ENCODE measurements around the gene TMEM269.

Gene TMEM269

DNA sequence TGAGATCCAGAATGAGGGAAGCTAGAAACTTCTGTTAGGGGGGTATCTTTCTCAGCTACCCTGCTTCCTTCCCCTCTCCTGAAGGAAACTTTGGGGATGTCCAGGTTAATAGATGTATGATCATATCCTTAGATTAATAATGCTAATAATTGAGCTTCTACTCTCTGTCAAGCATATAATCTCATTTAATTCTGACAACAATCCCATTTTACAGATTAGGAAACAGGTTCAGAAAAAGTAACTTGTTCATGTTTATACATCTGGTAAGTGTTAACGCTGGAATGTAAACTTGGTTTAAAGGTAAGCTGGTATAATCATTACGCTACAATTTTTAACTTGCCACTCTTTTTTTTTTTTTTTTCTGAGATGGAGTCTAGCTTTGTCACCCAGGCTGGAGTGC lies 1.7 kb upstream of the TMEM269 start:
- no CpG with 5 or more reads among the region's 2 CpGs for WGBS, 2 donors (ENCODE audit: extremely low coverage in 2 of 2, insufficient read length in 2 of 2, insufficient replicate concordance in 1 of 2)

DNA sequence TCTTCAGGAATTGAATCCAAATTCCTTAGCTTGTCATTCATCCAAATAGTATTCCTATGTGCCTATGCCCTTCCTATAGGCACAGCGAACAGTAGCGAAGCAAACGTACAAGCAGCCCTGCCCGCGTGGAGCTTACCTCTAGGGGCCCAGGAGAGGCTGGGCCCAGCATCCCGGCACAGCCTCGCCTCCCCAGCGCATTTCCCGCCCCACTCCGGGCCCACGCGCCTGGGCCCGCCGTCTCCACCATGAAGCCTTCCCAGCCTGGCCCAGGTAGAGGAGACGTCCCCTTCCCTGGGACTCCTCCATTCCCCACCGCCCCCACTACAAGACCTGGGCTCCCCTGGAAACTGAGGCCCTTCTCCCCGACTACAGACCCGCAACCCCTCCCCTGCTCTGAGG lies 245 bp upstream of the TMEM269 start:
- Histone ChIP-seq H2BK5ac (ENCODE audit: low read length) (peak overlapping the region; percentile 78), H3K9ac (ENCODE audit: low read depth, low read length, poor library complexity) (no peak overlapping the region), H3K27ac (replicated peaks; ENCODE audit: low read length) (no peak overlapping the region), H3K4ac (ENCODE audit: low read length) (no peak overlapping the region), H4K8ac (ENCODE audit: low read depth, low read length) (no peak overlapping the region), H3K27me3 (ENCODE audit: control insufficient read depth in 3 of 3, insufficient read depth in 3 of 3, low read depth in 1 of 3, low read length in 3 of 3) (peaks cover 0 to 2% (median 0%) of the 10 kb centered on the region in 3 experiments), H3K23ac (ENCODE audit: low read depth, low read length, poor library complexity) (no peak overlapping the region), H3K4me1 (ENCODE audit: control insufficient read depth in 2 of 2, insufficient read depth in 1 of 2, low read depth in 1 of 2, low read length in 2 of 2) (peaks cover 0 to 2% of the 10 kb centered on the region in 2 donors), H2BK120ac (ENCODE audit: low read depth, low read length) (no peak overlapping the region), H3K36me3 (replicated peaks in 1 of 2; ENCODE audit: control insufficient read depth in 2 of 2, insufficient read depth in 2 of 2, low read length in 2 of 2) (peaks cover 9 to 47% of the 10 kb centered on the region in 2 donors), H3K14ac (ENCODE audit: low read length) (peak overlapping the region; percentile 17), H2BK12ac (ENCODE audit: low read length) (no peak overlapping the region), H2AK5ac (ENCODE audit: low read depth, low read length) (peak overlapping the region; percentile 61), H2AFZ (ENCODE audit: low read length) (no peak overlapping the region), H4K91ac (ENCODE audit: low read depth, low read length, poor library complexity) (no peak overlapping the region), H3K79me1 (ENCODE audit: low read depth, low read length) (no peaks in the 10 kb centered on the region), H3K4me3 (ENCODE audit: low read length in 2 of 2) (no peak overlapping the region), H3K4me2 (ENCODE audit: insufficient read depth, low read length, poor library complexity, severe bottlenecking) (no peak overlapping the region), H3K9me3 (replicated peaks in 1 of 2; ENCODE audit: control insufficient read depth in 2 of 2, insufficient read depth in 1 of 2, low read depth in 1 of 2, low read length in 2 of 2) (no peaks in the 10 kb centered on the region), H2BK15ac (ENCODE audit: low read length) (no peak overlapping the region), H3K18ac (ENCODE audit: low read length) (peak overlapping the region; percentile 21)
- DNase-seq (ENCODE audit: low spot score), result no peak
- WGBS, 2 donors (ENCODE audit: extremely low coverage in 2 of 2, insufficient read length in 2 of 2, insufficient replicate concordance in 1 of 2), result no CpG with 5 or more reads among the region's 18 CpGs

More for the DNA sequence above, 1.7 kb upstream of the TMEM269 start:
- H2BK120ac ChIP-seq (ENCODE audit: low read depth, low read length), result no peak overlapping the region
- H2AFZ ChIP-seq (ENCODE audit: low read length), result no peak overlapping the region
- H3K4ac ChIP-seq (ENCODE audit: low read length), result no peak overlapping the region
- H3K14ac ChIP-seq (ENCODE audit: low read length), result no peak overlapping the region
- no peak overlapping the region for H2BK12ac ChIP-seq (ENCODE audit: low read length)
- H3K4me2 ChIP-seq (ENCODE audit: insufficient read depth, low read length, poor library complexity, severe bottlenecking), result no peak overlapping the region
- H3K18ac ChIP-seq (ENCODE audit: low read length), result no peak overlapping the region
- peaks cover 9 to 60% of the 10 kb centered on the region in 2 donors for H3K36me3 ChIP-seq (replicated peaks in 1 of 2; ENCODE audit: control insufficient read depth in 2 of 2, insufficient read depth in 2 of 2, low read length in 2 of 2)
- no peak overlapping the region for H2BK5ac ChIP-seq (ENCODE audit: low read length)
- H3K9me3 ChIP-seq (replicated peaks in 1 of 2; ENCODE audit: control insufficient read depth in 2 of 2, insufficient read depth in 1 of 2, low read depth in 1 of 2, low read length in 2 of 2), result no peaks in the 10 kb centered on the region
- H4K8ac ChIP-seq (ENCODE audit: low read depth, low read length), result no peak overlapping the region
- no peak overlapping the region for H2BK15ac ChIP-seq (ENCODE audit: low read length)
- no peak overlapping the region for H4K91ac ChIP-seq (ENCODE audit: low read depth, low read length, poor library complexity)
- no peak overlapping the region for H3K4me3 ChIP-seq (ENCODE audit: low read length in 2 of 2)
- H2AK5ac ChIP-seq (ENCODE audit: low read depth, low read length), result no peak overlapping the region
- peaks cover 0 to 2% (median 0%) of the 10 kb centered on the region in 3 experiments for H3K27me3 ChIP-seq (ENCODE audit: control insufficient read depth in 3 of 3, insufficient read depth in 3 of 3, low read depth in 1 of 3, low read length in 3 of 3)
- H3K23ac ChIP-seq (ENCODE audit: low read depth, low read length, poor library complexity), result no peak overlapping the region
- H3K4me1 ChIP-seq (ENCODE audit: control insufficient read depth in 2 of 2, insufficient read depth in 1 of 2, low read depth in 1 of 2, low read length in 2 of 2), result peaks cover 0 to 2% of the 10 kb centered on the region in 2 donors
- H3K9ac ChIP-seq (ENCODE audit: low read depth, low read length, poor library complexity), result no peak overlapping the region
- DNase-seq (ENCODE audit: low spot score), result no peak
- no peaks in the 10 kb centered on the region for H3K79me1 ChIP-seq (ENCODE audit: low read depth, low read length)
- H3K27ac ChIP-seq (replicated peaks; ENCODE audit: low read length), result no peak overlapping the region

DNA sequence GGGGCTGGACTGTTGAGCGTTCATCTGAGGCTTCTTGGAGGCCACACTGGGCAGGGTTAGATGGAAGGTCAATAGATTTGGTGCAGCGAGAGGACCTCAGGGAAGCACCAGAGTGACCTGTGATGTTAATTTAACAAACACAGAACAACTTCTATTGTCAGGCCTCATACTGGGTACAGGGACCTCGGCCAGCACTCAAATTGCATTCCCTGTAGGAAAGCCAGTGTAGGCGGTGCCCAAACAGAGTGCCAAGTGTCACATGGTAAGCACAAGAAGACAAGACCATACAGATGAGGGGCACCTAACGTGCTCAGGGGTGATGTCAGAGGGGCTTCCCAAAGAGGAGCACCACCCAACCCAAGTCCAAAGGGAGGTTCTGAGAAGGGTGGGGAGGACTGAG lies 1.3 kb downstream of the TMEM269 start:
- Histone ChIP-seq H3K9ac (ENCODE audit: low read depth, low read length, poor library complexity) (no peak overlapping the region), H3K4me2 (ENCODE audit: insufficient read depth, low read length, poor library complexity, severe bottlenecking) (no peak overlapping the region), H3K36me3 (replicated peaks in 1 of 2; ENCODE audit: control insufficient read depth in 2 of 2, insufficient read depth in 2 of 2, low read length in 2 of 2) (peaks cover 3 to 32% of the 10 kb centered on the region in 2 donors), H3K9me3 (replicated peaks in 1 of 2; ENCODE audit: control insufficient read depth in 2 of 2, insufficient read depth in 1 of 2, low read depth in 1 of 2, low read length in 2 of 2) (no peaks in the 10 kb centered on the region), H3K23ac (ENCODE audit: low read depth, low read length, poor library complexity) (no peak overlapping the region), H4K8ac (ENCODE audit: low read depth, low read length) (no peak overlapping the region), H3K27me3 (ENCODE audit: control insufficient read depth in 3 of 3, insufficient read depth in 3 of 3, low read depth in 1 of 3, low read length in 3 of 3) (peaks cover 0 to 2% (median 0%) of the 10 kb centered on the region in 3 experiments), H2AFZ (ENCODE audit: low read length) (no peak overlapping the region), H3K4ac (ENCODE audit: low read length) (no peak overlapping the region), H3K14ac (ENCODE audit: low read length) (no peak overlapping the region), H3K27ac (replicated peaks; ENCODE audit: low read length) (no peak overlapping the region), H3K79me1 (ENCODE audit: low read depth, low read length) (no peaks in the 10 kb centered on the region), H2BK5ac (ENCODE audit: low read length) (no peak overlapping the region), H2BK120ac (ENCODE audit: low read depth, low read length) (no peak overlapping the region), H2AK5ac (ENCODE audit: low read depth, low read length) (no peak overlapping the region), H3K18ac (ENCODE audit: low read length) (no peak overlapping the region), H3K4me1 (ENCODE audit: control insufficient read depth in 2 of 2, insufficient read depth in 1 of 2, low read depth in 1 of 2, low read length in 2 of 2) (peaks cover 0 to 2% of the 10 kb centered on the region in 2 donors), H2BK12ac (ENCODE audit: low read length) (no peak overlapping the region), H3K4me3 (ENCODE audit: low read length in 2 of 2) (no peak overlapping the region), H2BK15ac (ENCODE audit: low read length) (no peak overlapping the region), H4K91ac (ENCODE audit: low read depth, low read length, poor library complexity) (no peak overlapping the region)
- no CpG with 5 or more reads among the region's 5 CpGs for WGBS, 2 donors (ENCODE audit: extremely low coverage in 2 of 2, insufficient read length in 2 of 2, insufficient replicate concordance in 1 of 2)
- DNase-seq (ENCODE audit: low spot score), result no peak

DNA sequence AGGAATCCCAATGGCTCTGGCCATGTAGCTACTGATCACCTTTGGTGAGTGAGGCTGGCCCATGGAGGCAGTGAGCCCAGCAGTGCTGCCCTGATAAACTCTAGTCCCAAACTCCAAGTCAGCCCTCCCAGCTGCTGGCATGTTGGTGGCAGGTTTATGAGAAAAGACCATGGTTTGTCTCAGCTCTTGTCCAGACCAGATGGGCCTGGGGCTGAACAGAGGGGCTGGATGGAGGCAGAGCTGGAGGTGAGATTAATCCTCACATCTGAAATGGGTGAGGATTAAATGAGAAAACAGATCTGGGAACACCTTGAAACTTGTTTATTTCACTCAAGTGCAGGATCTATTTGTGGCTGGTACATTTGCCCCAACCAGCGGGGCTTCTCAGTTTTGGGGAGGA lies 3.2 kb downstream of the TMEM269 start:
- peaks cover 2 to 15% of the 10 kb centered on the region in 2 donors for H3K36me3 ChIP-seq (replicated peaks in 1 of 2; ENCODE audit: control insufficient read depth in 2 of 2, insufficient read depth in 2 of 2, low read length in 2 of 2)
- no peak for DNase-seq (ENCODE audit: low spot score)
- H2BK120ac ChIP-seq (ENCODE audit: low read depth, low read length), result no peak overlapping the region
- H2BK15ac ChIP-seq (ENCODE audit: low read length), result no peak overlapping the region
- H3K27ac ChIP-seq (replicated peaks; ENCODE audit: low read length), result no peak overlapping the region
- H3K4ac ChIP-seq (ENCODE audit: low read length), result no peak overlapping the region
- no peak overlapping the region for H3K9ac ChIP-seq (ENCODE audit: low read depth, low read length, poor library complexity)
- no peaks in the 10 kb centered on the region for H3K79me1 ChIP-seq (ENCODE audit: low read depth, low read length)
- no peak overlapping the region for H3K23ac ChIP-seq (ENCODE audit: low read depth, low read length, poor library complexity)
- H3K14ac ChIP-seq (ENCODE audit: low read length), result no peak overlapping the region
- H3K4me3 ChIP-seq (ENCODE audit: low read length in 2 of 2), result no peak overlapping the region
- no peak overlapping the region for H4K8ac ChIP-seq (ENCODE audit: low read depth, low read length)
- no peaks in the 10 kb centered on the region for H3K9me3 ChIP-seq (replicated peaks in 1 of 2; ENCODE audit: control insufficient read depth in 2 of 2, insufficient read depth in 1 of 2, low read depth in 1 of 2, low read length in 2 of 2)
- no peak overlapping the region for H2BK5ac ChIP-seq (ENCODE audit: low read length)
- peaks cover 0 to 2% of the 10 kb centered on the region in 2 donors for H3K4me1 ChIP-seq (ENCODE audit: control insufficient read depth in 2 of 2, insufficient read depth in 1 of 2, low read depth in 1 of 2, low read length in 2 of 2)
- H3K18ac ChIP-seq (ENCODE audit: low read length), result no peak overlapping the region
- H2AK5ac ChIP-seq (ENCODE audit: low read depth, low read length), result no peak overlapping the region
- H4K91ac ChIP-seq (ENCODE audit: low read depth, low read length, poor library complexity), result no peak overlapping the region
- no peak overlapping the region for H3K4me2 ChIP-seq (ENCODE audit: insufficient read depth, low read length, poor library complexity, severe bottlenecking)
- no CpG with 5 or more reads among the region's 1 CpG for WGBS, 2 donors (ENCODE audit: extremely low coverage in 2 of 2, insufficient read length in 2 of 2, insufficient replicate concordance in 1 of 2)
- H2BK12ac ChIP-seq (ENCODE audit: low read length), result no peak overlapping the region
- H3K27me3 ChIP-seq (ENCODE audit: control insufficient read depth in 3 of 3, insufficient read depth in 3 of 3, low read depth in 1 of 3, low read length in 3 of 3), result peaks cover 0 to 2% (median 0%) of the 10 kb centered on the region in 3 experiments
- no peak overlapping the region for H2AFZ ChIP-seq (ENCODE audit: low read length)
